ENCODE data around the gene TUBB6.

TUBB6 gene

GRCh38 chr18:12345491-12346239 lies 37.6 kb downstream of the TUBB6 start:
- no peak for FAIRE-seq

DNA sequence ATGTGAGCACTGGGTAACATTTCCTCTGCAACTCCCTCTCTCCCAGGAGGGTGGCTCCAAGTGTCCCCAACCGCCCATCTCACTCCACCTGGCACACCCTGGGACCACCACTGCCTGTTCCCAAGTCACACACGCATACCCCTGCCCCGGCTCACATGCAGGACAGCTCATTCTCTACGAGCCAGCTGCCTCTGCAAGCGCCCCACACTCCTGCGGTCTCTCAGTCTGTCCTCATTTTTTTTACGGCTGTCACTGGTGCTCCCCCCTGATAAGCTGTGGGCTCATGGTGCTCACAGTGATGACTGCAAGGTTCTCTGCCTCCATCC lies 38.2 kb downstream of the TUBB6 start:
- no peak for FAIRE-seq

GRCh38 chr18:12347895-12348294 lies 39.9 kb downstream of the TUBB6 start:
- no peak for FAIRE-seq

DNA sequence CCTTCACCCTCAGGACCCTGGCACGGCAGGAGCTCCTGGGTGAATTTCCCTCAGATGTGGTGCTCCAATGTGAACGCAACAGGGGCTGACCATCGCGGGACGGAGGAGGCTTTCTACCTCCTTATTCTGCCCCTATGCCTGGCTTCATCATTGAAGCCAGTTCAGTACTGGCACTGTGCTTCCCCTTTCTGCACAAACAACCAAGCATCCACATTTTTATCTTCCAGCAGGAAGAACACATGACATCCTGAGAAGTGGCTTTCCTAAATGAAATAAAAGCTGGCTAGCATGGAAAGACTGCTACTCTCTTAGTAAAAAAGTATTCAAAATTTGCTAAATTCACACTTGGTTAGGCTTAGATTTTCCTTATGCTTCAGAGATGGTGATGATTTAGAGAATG lies 44.1 kb downstream of the TUBB6 start:
- FAIRE-seq, result no peak

GRCh38 chr18:12359515-12359927 lies 51.5 kb downstream of the TUBB6 start:
- no peak for FAIRE-seq

- no peak for FAIRE-seq
These were observed 53.8 kb downstream of the TUBB6 start for GRCh38 chr18:12361770-12362378.

- FAIRE-seq, result no peak
These were observed 54.6 kb downstream of the TUBB6 start for GRCh38 chr18:12362473-12363174.

DNA sequence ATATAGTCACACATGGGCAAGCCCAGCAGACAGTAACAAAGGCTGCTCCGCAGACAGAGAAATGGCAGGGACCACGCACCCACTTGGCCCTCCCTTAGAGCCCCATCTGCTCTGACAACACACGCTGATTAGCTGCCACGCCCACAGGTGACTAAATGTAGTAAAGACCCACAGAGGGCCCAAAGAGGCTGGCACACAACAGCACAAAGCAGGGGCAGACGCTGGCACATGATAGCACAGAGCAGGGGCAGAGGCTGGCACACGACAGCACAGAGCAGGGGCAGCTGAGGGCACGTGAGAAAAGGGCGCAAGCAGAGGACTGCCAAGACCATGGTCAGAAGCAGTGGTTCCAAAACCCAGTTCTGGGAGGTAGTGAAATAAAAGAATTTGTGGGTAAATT lies 58.3 kb downstream of the TUBB6 start:
- FAIRE-seq, result no peak

GRCh38 chr18:12366784-12367183 lies 58.7 kb downstream of the TUBB6 start:
- no peak for FAIRE-seq

- no peak for FAIRE-seq
These were observed 61.2 kb downstream of the TUBB6 start for GRCh38 chr18:12369211-12369610.

DNA sequence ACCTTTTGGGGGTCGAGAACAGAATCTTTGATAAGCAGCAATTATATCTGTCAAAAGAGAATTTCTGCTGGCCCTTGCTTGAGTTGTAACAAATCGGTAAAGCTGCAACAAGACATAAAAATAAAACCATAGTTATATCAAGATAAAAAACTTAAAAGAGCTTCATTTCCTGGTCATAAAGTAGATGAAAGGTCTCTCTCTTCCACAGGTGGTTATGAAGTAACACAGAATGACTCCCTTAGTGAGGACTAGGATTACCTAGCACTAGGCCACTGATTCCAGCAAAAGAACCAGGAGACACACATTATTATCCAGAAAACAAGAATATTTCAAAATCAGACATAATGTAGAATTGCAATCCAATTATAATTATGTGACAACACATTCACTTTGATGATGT lies 63.5 kb downstream of the TUBB6 start:
- no peak for FAIRE-seq

DNA sequence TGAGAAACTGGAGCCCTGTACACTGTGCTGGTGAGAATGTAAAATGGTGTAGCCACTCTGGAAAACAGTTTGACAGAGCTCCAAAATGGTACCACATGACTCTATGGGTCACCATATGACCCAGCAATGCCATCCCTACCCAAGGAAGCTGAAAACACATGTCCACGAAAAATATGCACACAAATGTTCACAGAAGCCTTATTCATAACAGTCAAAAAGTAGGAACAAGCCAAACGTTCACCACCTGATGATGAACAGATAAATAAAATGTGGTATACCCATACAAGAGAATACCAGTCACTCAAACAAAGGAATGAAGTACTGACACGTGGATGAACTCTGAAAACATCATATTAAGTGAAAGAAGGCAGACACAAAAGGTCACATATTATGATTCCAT lies 64.4 kb downstream of the TUBB6 start:
- FAIRE-seq, result no peak

- FAIRE-seq, result no peak
These were observed 65.2 kb downstream of the TUBB6 start for GRCh38 chr18:12373116-12373770.

GRCh38 chr18:12373771-12374116 lies 65.7 kb downstream of the TUBB6 start:
- no peak for FAIRE-seq

DNA sequence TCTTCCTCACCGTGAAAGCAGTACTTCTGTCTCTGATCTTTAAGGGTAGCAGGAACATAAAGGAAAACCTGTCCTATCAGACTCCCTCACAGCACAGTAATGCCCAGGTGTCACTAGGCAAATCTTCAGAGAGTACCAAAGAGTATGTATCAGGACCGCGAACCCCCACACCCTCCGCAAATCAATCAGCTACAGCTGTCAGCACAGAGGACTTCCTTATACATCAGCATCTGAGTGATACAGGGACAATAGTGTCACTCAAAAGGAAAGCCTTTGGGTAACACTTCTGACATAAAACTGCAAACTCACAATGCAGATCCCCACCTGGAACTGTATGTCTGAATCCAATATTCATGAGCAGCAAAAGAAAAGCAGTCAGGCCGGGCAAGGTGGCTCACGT lies 66.4 kb downstream of the TUBB6 start:
- no peak for FAIRE-seq

Data from G401.6 (cell line).